Upper lobe of right lung (tissue), 1 donor: Measurements from ENCODE around the gene SUMF2. TPM values are rescaled to one million over a fixed set of nuclear protein-coding genes. Genes with fewer than 3 reads are reported as not detected.
"Not testable (repeated sequence)": the region's sequence is repeated elsewhere in the genome, so short reads cannot be mapped to it uniquely, and the experiment has no call there.

ENCODE experiments used
- ATAC-seq: fragments of 200-7000 bp; cut with Tn5 transposase; one replicate; pipeline ENCODE4 v1.9.1; 2020; ENCODE audit warnings: mild to moderate bottlenecking, moderate library complexity
- DNase-seq: peaks from one replicate; pipeline ENCODE4 v3.0.0-alpha.2; 2020
- H3K27ac ChIP-seq: fragments of 200-600 bp; one replicate; pipeline ENCODE4 v1.8.0; 2022
- H3K27me3 ChIP-seq: fragments of 200-600 bp; one replicate; pipeline ENCODE4 v1.8.0; 2022; ENCODE audit warnings: mild to moderate bottlenecking
- H3K36me3 ChIP-seq: fragments of 200-600 bp; one replicate; pipeline ENCODE4 v1.8.0; 2022
- H3K4me1 ChIP-seq: fragments of 200-600 bp; one replicate; pipeline ENCODE4 v1.8.0; 2022
- H3K4me3 ChIP-seq: fragments of 200-600 bp; one replicate; pipeline ENCODE4 v1.8.0; 2022; ENCODE audit warnings: mild to moderate bottlenecking
- H3K9me3 ChIP-seq: fragments of 200-600 bp; one replicate; pipeline ENCODE4 v1.8.0; 2022
- intact Hi-C: fragments of 100-400 bp; cut with DNase I; formaldehyde crosslinking; loops from one replicate; pipeline ENCODE4 v1.11.0; 2022
- long read RNA-seq: library from polyadenylated mRNA; unstranded; transcript quantifications from one replicate; pipeline ENCODE4 v2.0.0, GENCODE V29; 2021
- total RNA-seq: library from RNA; stranded (reverse); fragmentation: NEBNext Ultra II Directional; extraction: Animal tissue kit (Norgen Biotek cat#: 25700); gene quantifications from one replicate; pipeline ENCODE4 v1.2.1, GENCODE V29; 2021
- TF ChIP-seq, protein P1 (sequence below): fragments of 200-600 bp; IDR thresholded peaks from one replicate; pipeline ENCODE4 v1.8.0; 2022; ENCODE audit warnings: antibody characterized with exemption
- donor health status: DM: no; HTN: yes; CAD: no; lungs with severe emphysema.

SUMF2 gene
- 167 TPM for total RNA-seq
- long read RNA-seq, transcript SUMF2-208 (9 exons, 2,052 nt): major isoform, 233 of 300 reads
- long read RNA-seq, transcript SUMF2-204 (8 exons, 1,683 nt): minor isoform, 12 of 300 reads
- long read RNA-seq, transcript SUMF2-205 (10 exons, 1,171 nt): minor isoform, 9 of 300 reads
- long read RNA-seq, partial matches to known transcripts: 11 of 300 reads
- long read RNA-seq, other reads (novel, unspliced or antisense): 23 of 300 reads

DNA sequence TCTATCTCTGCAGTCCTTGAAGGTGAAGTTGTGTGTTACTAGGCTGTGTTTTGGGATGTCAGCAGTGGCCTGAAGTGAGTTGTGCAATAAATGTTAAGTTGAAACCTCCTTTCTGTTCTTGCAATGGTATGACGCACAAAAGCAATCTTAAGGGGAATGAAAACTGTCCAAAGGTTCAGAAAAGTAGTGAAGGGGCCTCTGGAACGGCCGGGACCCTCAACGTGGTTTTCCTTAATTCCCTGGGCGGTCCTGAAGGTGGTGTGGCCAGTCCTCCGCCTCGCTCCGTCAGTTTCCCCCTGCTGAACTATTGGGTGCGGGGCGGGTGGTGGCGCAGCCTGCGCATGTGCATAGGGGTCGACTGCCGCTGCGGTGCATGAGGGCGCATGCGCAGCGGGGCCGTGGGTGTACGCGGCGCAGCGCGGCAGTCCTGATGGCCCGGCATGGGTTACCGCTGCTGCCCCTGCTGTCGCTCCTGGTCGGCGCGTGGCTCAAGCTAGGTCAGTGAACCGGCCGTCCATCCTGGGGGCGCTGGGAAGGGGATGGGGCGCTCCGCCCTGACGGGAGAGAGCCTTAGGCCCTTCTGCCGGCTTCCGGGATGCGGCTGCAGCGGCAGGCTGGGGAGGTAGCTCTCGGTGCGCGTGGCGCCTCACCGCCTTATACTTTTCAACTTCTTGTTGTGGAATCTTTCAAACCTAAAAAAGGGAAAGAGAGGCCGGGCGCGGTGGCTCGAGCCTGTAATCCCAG is at the start of gene SUMF2:
SUMF2 (plus strand) TSS at position 405 of the 744 bp plus-strand sequence; CDS start at position 431, 26 bp downstream.
- TF ChIP-seq, protein P1, sequence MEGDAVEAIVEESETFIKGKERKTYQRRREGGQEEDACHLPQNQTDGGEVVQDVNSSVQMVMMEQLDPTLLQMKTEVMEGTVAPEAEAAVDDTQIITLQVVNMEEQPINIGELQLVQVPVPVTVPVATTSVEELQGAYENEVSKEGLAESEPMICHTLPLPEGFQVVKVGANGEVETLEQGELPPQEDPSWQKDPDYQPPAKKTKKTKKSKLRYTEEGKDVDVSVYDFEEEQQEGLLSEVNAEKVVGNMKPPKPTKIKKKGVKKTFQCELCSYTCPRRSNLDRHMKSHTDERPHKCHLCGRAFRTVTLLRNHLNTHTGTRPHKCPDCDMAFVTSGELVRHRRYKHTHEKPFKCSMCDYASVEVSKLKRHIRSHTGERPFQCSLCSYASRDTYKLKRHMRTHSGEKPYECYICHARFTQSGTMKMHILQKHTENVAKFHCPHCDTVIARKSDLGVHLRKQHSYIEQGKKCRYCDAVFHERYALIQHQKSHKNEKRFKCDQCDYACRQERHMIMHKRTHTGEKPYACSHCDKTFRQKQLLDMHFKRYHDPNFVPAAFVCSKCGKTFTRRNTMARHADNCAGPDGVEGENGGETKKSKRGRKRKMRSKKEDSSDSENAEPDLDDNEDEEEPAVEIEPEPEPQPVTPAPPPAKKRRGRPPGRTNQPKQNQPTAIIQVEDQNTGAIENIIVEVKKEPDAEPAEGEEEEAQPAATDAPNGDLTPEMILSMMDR: peak; percentile 37
- intact Hi-C loops: no loop called here
- Histone ChIP-seq H3K4me3 (peak within 1 kb of the TSS; percentile 77), H3K27me3 (no peaks in the 10 kb centered on the region), H3K9me3 (no peaks in the 10 kb centered on the region), H3K27ac (peak within 1 kb of the TSS; percentile 93), H3K36me3 (peaks cover 54% of the 10 kb centered on the region), H3K4me1 (peaks cover 10% of the 10 kb centered on the region)
- peak; percentile 99 for ATAC-seq
- peak; percentile 97 for DNase-seq

DNA sequence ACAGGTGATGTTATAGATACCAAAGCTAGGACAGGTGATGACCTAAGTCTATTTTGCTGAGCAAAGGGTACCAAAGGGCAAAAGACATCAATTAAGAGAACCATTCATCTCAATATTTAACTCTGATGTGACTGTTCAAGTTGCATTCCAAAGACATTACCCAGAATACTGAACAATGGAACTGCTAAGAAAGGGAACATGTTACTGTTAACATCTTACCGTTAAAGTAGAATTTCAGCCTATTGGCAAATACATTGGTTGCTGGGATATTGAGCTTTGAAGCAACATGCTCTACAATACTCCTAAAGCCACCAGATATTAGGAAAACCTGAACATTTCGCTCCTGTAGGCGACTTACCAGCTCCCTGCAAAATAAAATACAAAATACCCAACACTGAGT is 47.1 kb upstream of the SUMF2 start:
- peaks cover 21% of the 10 kb centered on the region for H3K36me3 ChIP-seq
- ATAC-seq, H3K27me3 ChIP-seq, H3K27ac ChIP-seq, intact Hi-C loops, DNase-seq, H3K4me3 ChIP-seq, H3K9me3 ChIP-seq, H3K4me1 ChIP-seq: not testable (repeated sequence)

DNA sequence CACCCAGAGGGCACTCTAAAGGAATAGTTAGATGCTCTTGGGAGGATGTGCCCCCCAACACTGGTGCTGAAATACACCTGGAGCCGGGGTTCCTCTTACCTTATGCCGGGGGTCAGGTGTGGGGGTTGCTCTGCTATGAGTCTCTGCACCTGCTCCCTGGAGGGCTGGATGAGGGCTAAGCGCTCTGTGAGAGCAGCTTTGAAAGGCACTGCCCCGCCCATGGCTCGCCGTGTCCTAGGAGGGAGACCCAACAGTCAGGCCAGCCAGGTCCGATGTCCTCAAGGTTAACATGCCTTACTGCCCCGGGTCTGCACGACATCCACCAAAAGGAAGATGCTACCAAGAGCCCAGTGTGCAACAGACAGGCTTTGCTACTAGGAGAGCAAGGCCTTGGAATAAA is 44.6 kb upstream of the SUMF2 start:
- intact Hi-C loops: no loop called here
- TF ChIP-seq, protein P1: no peak
- no peaks in the 10 kb centered on the region for H3K9me3 ChIP-seq
- no peak for DNase-seq
- H3K4me1 ChIP-seq: no peaks in the 10 kb centered on the region
- no peak overlapping the region for H3K27ac ChIP-seq
- ATAC-seq: no peak
- peaks cover 12% of the 10 kb centered on the region for H3K36me3 ChIP-seq
- no peaks in the 10 kb centered on the region for H3K27me3 ChIP-seq
- H3K4me3 ChIP-seq: no peak overlapping the region

DNA sequence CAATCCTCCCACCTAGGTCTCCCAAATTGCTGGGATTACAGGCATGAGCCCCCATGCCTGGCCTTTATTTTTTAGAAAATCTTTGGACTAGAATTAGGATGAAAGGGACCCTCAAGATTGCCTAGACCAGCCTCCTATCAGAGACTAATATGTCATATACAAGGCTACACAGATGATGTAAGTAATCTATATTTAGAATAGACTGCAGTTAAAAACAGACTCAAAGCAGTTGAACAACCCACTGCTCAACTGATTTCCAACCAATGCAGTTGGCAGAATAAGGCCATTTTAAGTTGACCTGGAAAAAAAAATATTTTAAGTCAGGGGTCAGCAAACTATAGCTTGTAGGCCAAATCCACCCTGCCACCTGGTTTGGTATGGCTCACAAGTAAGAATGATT is 40.6 kb upstream of the SUMF2 start:
- ATAC-seq (no peak), DNase-seq (no peak)
- Histone ChIP-seq H3K27me3 (no peaks in the 10 kb centered on the region), H3K36me3 (peaks cover 5% of the 10 kb centered on the region), H3K9me3 (no peaks in the 10 kb centered on the region), H3K4me3 (no peak overlapping the region), H3K27ac (no peak overlapping the region), H3K4me1 (no peaks in the 10 kb centered on the region)
- TF ChIP-seq, protein P1: no peak
- intact Hi-C loops: no loop called here

DNA sequence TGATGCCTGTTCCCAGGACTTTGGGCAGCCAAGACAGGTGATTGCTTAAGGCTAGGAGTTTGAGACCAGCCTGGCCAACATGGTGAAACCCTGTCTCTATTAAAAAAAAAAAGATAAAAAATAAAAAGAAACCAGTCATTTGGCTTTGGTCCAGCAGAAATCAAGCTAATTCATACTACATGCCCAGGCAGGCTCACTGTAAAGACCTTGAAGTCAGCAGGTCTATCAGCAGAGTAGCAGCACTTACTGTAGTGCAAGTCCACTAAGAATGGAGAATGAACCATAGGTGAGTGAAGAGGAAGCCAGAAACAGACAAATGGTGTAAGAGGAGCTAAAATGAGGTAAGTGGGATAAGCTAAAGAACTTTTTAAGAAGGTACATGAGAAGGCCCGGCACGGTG is 37.5 kb upstream of the SUMF2 start:
- ATAC-seq: no peak
- no peaks in the 10 kb centered on the region for H3K36me3 ChIP-seq
- intact Hi-C loops: no loop called here
- H3K27ac ChIP-seq: no peak overlapping the region
- H3K4me3 ChIP-seq: no peak overlapping the region
- DNase-seq: no peak
- TF ChIP-seq, protein P1: no peak
- H3K27me3 ChIP-seq: no peaks in the 10 kb centered on the region
- no peaks in the 10 kb centered on the region for H3K4me1 ChIP-seq
- no peaks in the 10 kb centered on the region for H3K9me3 ChIP-seq

DNA sequence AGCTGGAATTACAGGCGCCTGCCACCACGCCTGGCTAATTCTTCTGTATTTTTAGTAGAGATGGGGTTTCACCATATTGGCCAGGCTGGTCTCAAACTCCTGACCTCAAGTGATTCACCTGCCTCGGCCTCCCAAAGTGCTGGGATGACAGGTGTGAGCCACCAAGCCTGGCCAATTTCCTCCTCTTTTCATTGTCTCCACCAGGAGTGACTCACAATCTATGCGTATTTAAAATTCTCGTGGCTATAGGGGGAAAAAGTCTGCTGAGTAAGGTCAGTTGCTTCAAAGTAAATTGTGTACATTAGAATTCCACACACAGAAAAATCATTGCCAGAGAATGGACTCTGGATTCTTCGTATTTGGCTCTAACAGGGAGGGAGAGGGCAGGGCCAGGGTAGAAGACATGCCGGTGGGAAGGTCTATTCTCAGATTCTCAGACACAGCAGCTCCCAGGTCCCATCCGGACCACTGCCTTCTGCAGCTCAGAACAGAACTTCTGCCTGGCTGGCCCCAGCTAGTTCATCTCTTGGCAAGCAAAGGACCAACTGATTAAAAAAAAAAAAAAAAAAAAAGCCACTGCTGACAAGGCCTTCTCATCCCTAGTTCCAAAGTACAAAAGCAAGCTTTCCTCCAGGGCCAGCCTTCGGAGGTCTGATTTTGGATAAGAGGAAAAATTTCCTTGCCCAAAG is 35.0 kb upstream of the SUMF2 start:
- intact Hi-C loops: no loop called here
- Histone ChIP-seq H3K4me1 (peaks cover 4% of the 10 kb centered on the region), H3K4me3 (no peak overlapping the region), H3K27ac (no peak overlapping the region), H3K27me3 (no peaks in the 10 kb centered on the region), H3K36me3 (no peaks in the 10 kb centered on the region), H3K9me3 (no peaks in the 10 kb centered on the region)
- ATAC-seq (no peak), DNase-seq (no peak)
- TF ChIP-seq, protein P1: no peak
